Mesenchymal stem cell (in vitro differentiated cells and primary cell): ENCODE measurements around the gene PLCXD3. TPM values are rescaled to one million over a fixed set of nuclear protein-coding genes. Genes with fewer than 3 reads are reported as not detected.
A peak's percentile ranks its signal among the peaks of the same experiment; 100 is the strongest.

ENCODE experiments used
- DNase-seq: peaks from one replicate; pipeline ENCODE4 v3.0.0-alpha.2; 2013
- H2AFZ ChIP-seq: one replicate; pipeline ENCODE4 v1.6.1; 2013; ENCODE audit warnings: low read depth, mild to moderate bottlenecking, control low read depth, inconsistent platforms, low read length, moderate library complexity
- H2AK5ac ChIP-seq: 2 replicates; pipeline ENCODE4 v1.6.1; 2013; ENCODE audit warnings: low read length, moderate library complexity, mild to moderate bottlenecking, inconsistent platforms; ENCODE audit not compliant: severe bottlenecking
- H2BK120ac ChIP-seq: one replicate; pipeline ENCODE4 v1.6.1; 2013; ENCODE audit warnings: low read depth, mild to moderate bottlenecking, inconsistent platforms, low read length, moderate library complexity
- H2BK12ac ChIP-seq, 2 experiments: one replicate each; pipeline ENCODE4 v1.6.1; 2013; ENCODE audit warnings: inconsistent platforms in 2 of 2, low read length in 2 of 2, mild to moderate bottlenecking in 2 of 2, moderate library complexity in 2 of 2, control low read depth in 1 of 2
- H2BK15ac ChIP-seq: one replicate; pipeline ENCODE4 v1.6.1; 2013; ENCODE audit warnings: mild to moderate bottlenecking, low read depth, inconsistent platforms; ENCODE audit not compliant: poor library complexity, severe bottlenecking
- H2BK5ac ChIP-seq: 2 replicates; pipeline ENCODE4 v1.6.1; 2013; ENCODE audit warnings: low read depth, mild to moderate bottlenecking, low read length, control low read depth, inconsistent platforms; ENCODE audit not compliant: poor library complexity, severe bottlenecking
- H3K14ac ChIP-seq, 2 experiments: one replicate each; pipeline ENCODE4 v1.6.1; 2013; ENCODE audit warnings: inconsistent platforms in 2 of 2, low read length in 2 of 2, control low read depth in 1 of 2, mild to moderate bottlenecking in 1 of 2, moderate library complexity in 1 of 2
- H3K18ac ChIP-seq, 2 experiments: one replicate each; pipeline ENCODE4 v1.6.1; 2013; ENCODE audit warnings: inconsistent platforms in 2 of 2, low read length in 2 of 2, control low read depth in 1 of 2, low read depth in 1 of 2, mild to moderate bottlenecking in 1 of 2
- H3K23ac ChIP-seq, 2 experiments: one replicate each; pipeline ENCODE4 v1.6.1; 2013; ENCODE audit warnings: inconsistent platforms in 2 of 2, low read length in 2 of 2, mild to moderate bottlenecking in 2 of 2, moderate library complexity in 2 of 2, control low read depth in 1 of 2
- H3K27ac ChIP-seq: 2 replicates; pipeline ENCODE4 v1.5.1; 2013; ENCODE audit warnings: mild to moderate bottlenecking, moderate library complexity, low read length, control low read depth, inconsistent platforms; ENCODE audit not compliant: poor library complexity, severe bottlenecking
- H3K27me3 ChIP-seq, 2 experiments: 2 replicates each; pipeline versions ENCODE4 v1.6.1 to v1.7.0; 2013; ENCODE audit warnings: low read length in 2 of 2, mild to moderate bottlenecking in 2 of 2, moderate library complexity in 2 of 2, control low read depth in 1 of 2, inconsistent platforms in 1 of 2; ENCODE audit not compliant: control insufficient read depth in 1 of 2, insufficient read depth in 1 of 2
- H3K36me3 ChIP-seq, 2 experiments: 2 replicates each; pipeline versions ENCODE4 v1.6.1 to v1.7.0; 2013; ENCODE audit warnings: low read length in 2 of 2, control low read depth in 1 of 2, inconsistent platforms in 1 of 2, low read depth in 1 of 2, mild to moderate bottlenecking in 1 of 2; ENCODE audit not compliant: insufficient read depth in 2 of 2, control insufficient read depth in 1 of 2
- H3K4ac ChIP-seq, 2 experiments: one replicate each; pipeline ENCODE4 v1.6.1; 2013; ENCODE audit warnings: inconsistent platforms in 2 of 2, low read length in 2 of 2, mild to moderate bottlenecking in 2 of 2, moderate library complexity in 2 of 2, control low read depth in 1 of 2, low read depth in 1 of 2
- H3K4me1 ChIP-seq: 2 replicates; pipeline ENCODE4 v1.6.1; 2013; ENCODE audit warnings: low read depth, low read length, control low read depth; ENCODE audit not compliant: control insufficient read depth, insufficient read depth
- H3K4me2 ChIP-seq: 2 replicates; pipeline ENCODE4 v1.6.1; 2013; ENCODE audit warnings: low read length, mild to moderate bottlenecking, inconsistent platforms; ENCODE audit not compliant: poor library complexity, severe bottlenecking
- H3K4me3 ChIP-seq, 2 experiments: 2 replicates each; pipeline versions ENCODE4 v1.5.1 to v1.7.0; 2013; ENCODE audit warnings: low read length in 2 of 2, mild to moderate bottlenecking in 2 of 2, control low read depth in 1 of 2, low read depth in 1 of 2; ENCODE audit not compliant: insufficient read depth in 1 of 2
- H3K79me1 ChIP-seq: replicated peaks from 2 replicates; pipeline ENCODE4 v1.6.1; 2013; ENCODE audit warnings: mild to moderate bottlenecking, control low read depth, low read length, inconsistent platforms; ENCODE audit not compliant: poor library complexity, severe bottlenecking
- H3K9ac ChIP-seq: 2 replicates; pipeline ENCODE4 v1.7.0; 2013; ENCODE audit warnings: mild to moderate bottlenecking, low read length, moderate library complexity
- H3K9me3 ChIP-seq: 2 replicates; pipeline ENCODE4 v1.7.0; 2013; ENCODE audit warnings: mild to moderate bottlenecking, low read length; ENCODE audit not compliant: control insufficient read depth
- H4K8ac ChIP-seq: one replicate; pipeline ENCODE4 v1.6.1; 2013; ENCODE audit warnings: inconsistent platforms, mild to moderate bottlenecking, low read length, moderate library complexity
- H4K91ac ChIP-seq: one replicate; pipeline ENCODE4 v1.6.1; 2013; ENCODE audit warnings: mild to moderate bottlenecking, low read length, inconsistent platforms
- WGBS: methylation state at CpG from one replicate; pipeline ENCODE4 v1.1.7; 2013; ENCODE audit warnings: mixed read lengths; 5-methylcytosine and 5-hydroxymethylcytosine counted together
- polyA plus RNA-seq, 2 experiments: library from polyadenylated mRNA; stranded (reverse); fragments of 200-250 nt; gene quantifications; one replicate each; pipeline ENCODE4 v1.2.3, GENCODE V29; 2013

The PLCXD3 gene, protein sequence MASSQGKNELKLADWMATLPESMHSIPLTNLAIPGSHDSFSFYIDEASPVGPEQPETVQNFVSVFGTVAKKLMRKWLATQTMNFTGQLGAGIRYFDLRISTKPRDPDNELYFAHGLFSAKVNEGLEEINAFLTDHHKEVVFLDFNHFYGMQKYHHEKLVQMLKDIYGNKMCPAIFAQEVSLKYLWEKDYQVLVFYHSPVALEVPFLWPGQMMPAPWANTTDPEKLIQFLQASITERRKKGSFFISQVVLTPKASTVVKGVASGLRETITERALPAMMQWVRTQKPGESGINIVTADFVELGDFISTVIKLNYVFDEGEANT
- not detected for polyA plus RNA-seq (2013, experiment 1 of 2)
- polyA plus RNA-seq (2013, experiment 2 of 2): not detected

- peak within 1 kb of the TSS in 1 of 2 experiments; percentile 57 for H3K14ac ChIP-seq
- H2BK120ac ChIP-seq: no peak within 1 kb of the TSS
- H2AK5ac ChIP-seq: no peak within 1 kb of the TSS
- H3K27me3 ChIP-seq: peaks cover 22 to 25% of the 10 kb centered on the region in 2 experiments
- H3K4me1 ChIP-seq: peaks cover 5% of the 10 kb centered on the region
- no peak within 1 kb of the TSS for H3K4ac ChIP-seq
- H3K4me2 ChIP-seq: no peak within 1 kb of the TSS
- no peak for DNase-seq
- WGBS: 3% methylated on average over 41 of the region's 41 CpGs
- H2BK12ac ChIP-seq: no peak within 1 kb of the TSS
- no peak within 1 kb of the TSS for H3K23ac ChIP-seq
- H4K91ac ChIP-seq: no peak within 1 kb of the TSS
- peak within 1 kb of the TSS; percentile 42 for H3K9ac ChIP-seq
- peak within 1 kb of the TSS in 1 of 2 experiments; percentile 75 for H3K4me3 ChIP-seq
- H3K27ac ChIP-seq: no peak within 1 kb of the TSS
- no peaks in the 10 kb centered on the region for H3K9me3 ChIP-seq
- no peak within 1 kb of the TSS for H2BK15ac ChIP-seq
- no peak within 1 kb of the TSS for H3K18ac ChIP-seq
- H3K79me1 ChIP-seq: no peaks in the 10 kb centered on the region
- H3K36me3 ChIP-seq: no peaks in the 10 kb centered on the region
- H4K8ac ChIP-seq: no peak within 1 kb of the TSS
- no peak within 1 kb of the TSS for H2BK5ac ChIP-seq
- H2AFZ ChIP-seq: no peak within 1 kb of the TSS
Measured at GRCh38 chr5:41510176-41510831, at the start of gene PLCXD3. TSS of gene PLCXD3 (minus strand) at chr5:41510601. CDS start at chr5:41510526, 75 bp downstream.

DNA sequence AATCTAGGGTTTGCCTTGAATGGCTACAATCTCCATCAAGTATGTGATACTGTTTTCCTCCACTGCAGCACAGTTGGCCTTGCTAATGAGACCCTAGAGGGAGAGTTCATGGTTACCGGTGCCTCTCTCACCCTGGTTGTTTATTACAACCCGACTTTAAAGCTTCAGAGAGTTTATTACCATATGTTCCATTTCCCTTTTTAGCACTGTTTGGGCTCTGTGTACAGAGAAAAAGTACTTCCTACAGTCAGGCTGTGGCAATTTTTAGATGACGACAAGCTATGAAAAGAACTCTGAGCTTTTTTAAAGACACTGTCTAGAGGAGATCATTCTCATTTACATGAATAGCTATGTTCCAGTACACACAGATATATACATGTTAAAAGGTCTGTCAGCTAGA lies 48.8 kb upstream of the PLCXD3 start:
- Histone ChIP-seq H3K79me1 (no peaks in the 10 kb centered on the region), H3K4ac (no peak overlapping the region), H2AFZ (no peak overlapping the region), H3K27me3 (no peaks in the 10 kb centered on the region), H4K91ac (no peak overlapping the region), H3K9me3 (no peaks in the 10 kb centered on the region), H3K9ac (no peak overlapping the region), H2BK15ac (no peak overlapping the region), H2AK5ac (no peak overlapping the region), H3K4me3 (no peak overlapping the region), H3K23ac (no peak overlapping the region), H4K8ac (no peak overlapping the region), H3K4me2 (no peak overlapping the region), H3K27ac (no peak overlapping the region), H2BK12ac (no peak overlapping the region), H2BK120ac (no peak overlapping the region), H3K36me3 (no peaks in the 10 kb centered on the region), H2BK5ac (no peak overlapping the region), H3K4me1 (no peaks in the 10 kb centered on the region), H3K18ac (no peak overlapping the region), H3K14ac (no peak overlapping the region)
- WGBS: 27% methylated on average over 2 of the region's 3 CpGs
- no peak for DNase-seq

DNA sequence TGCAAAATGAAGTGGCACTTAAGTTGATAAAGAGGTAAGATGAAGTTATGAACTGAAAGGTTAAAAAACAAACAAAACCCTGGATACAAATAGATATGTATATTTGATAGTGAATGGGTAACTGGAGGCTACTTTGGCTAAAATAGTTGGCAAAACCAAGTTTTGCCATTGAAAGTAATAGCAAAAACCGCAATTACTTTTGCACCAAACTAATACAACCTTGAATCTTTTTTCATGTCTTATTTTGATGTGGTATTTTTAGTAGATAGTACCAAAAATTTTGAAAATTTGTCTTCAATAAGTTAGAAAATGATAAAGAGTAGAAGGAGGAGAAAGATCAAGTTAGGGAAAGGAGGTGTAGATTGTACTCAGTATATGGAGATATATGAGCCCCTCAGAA lies 47.9 kb upstream of the PLCXD3 start:
- H2BK12ac ChIP-seq: no peak overlapping the region
- H3K14ac ChIP-seq: no peak overlapping the region
- no peak overlapping the region for H4K8ac ChIP-seq
- WGBS: no CpG with 5 or more reads among the region's 1 CpG
- H2BK120ac ChIP-seq: no peak overlapping the region
- H3K4me3 ChIP-seq: no peak overlapping the region
- H3K23ac ChIP-seq: no peak overlapping the region
- no peaks in the 10 kb centered on the region for H3K9me3 ChIP-seq
- no peak overlapping the region for H3K4me2 ChIP-seq
- H3K4me1 ChIP-seq: no peaks in the 10 kb centered on the region
- H3K27me3 ChIP-seq: no peaks in the 10 kb centered on the region
- no peak overlapping the region for H2AFZ ChIP-seq
- no peak overlapping the region for H2AK5ac ChIP-seq
- H3K9ac ChIP-seq: no peak overlapping the region
- no peaks in the 10 kb centered on the region for H3K79me1 ChIP-seq
- no peak overlapping the region for H4K91ac ChIP-seq
- H3K27ac ChIP-seq: no peak overlapping the region
- no peaks in the 10 kb centered on the region for H3K36me3 ChIP-seq
- no peak overlapping the region for H3K18ac ChIP-seq
- H2BK15ac ChIP-seq: no peak overlapping the region
- H3K4ac ChIP-seq: no peak overlapping the region
- H2BK5ac ChIP-seq: no peak overlapping the region
- DNase-seq: no peak

DNA sequence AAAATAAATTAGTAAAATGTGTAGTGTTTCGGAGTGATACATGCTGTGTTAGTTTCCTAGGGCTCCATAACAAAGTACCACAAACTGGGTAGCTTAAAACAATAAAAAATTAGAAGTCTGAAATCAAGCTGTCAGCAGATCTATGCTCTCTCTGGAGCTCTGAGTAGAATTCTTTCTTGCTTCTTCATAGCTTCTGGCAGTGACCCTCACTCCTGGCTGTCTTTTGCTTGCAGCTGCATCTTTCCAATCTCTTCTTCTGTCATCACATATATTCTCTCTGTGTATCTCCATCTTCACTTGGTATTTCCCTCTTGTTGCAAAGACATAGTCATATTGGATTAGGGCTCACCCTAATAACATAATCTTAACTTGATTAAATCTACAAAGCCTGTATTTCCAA lies 37.6 kb upstream of the PLCXD3 start:
- Histone ChIP-seq H3K4me3 (no peak overlapping the region), H3K27me3 (no peaks in the 10 kb centered on the region), H3K27ac (no peak overlapping the region), H2BK120ac (no peak overlapping the region), H3K4me1 (no peaks in the 10 kb centered on the region), H3K9me3 (peaks cover 12% of the 10 kb centered on the region), H2BK5ac (no peak overlapping the region), H3K4ac (no peak overlapping the region), H4K8ac (no peak overlapping the region), H2AK5ac (no peak overlapping the region), H4K91ac (no peak overlapping the region), H3K9ac (no peak overlapping the region), H3K79me1 (no peaks in the 10 kb centered on the region), H2AFZ (no peak overlapping the region), H2BK12ac (no peak overlapping the region), H3K14ac (no peak overlapping the region), H3K23ac (no peak overlapping the region), H3K36me3 (no peaks in the 10 kb centered on the region), H3K18ac (no peak overlapping the region), H3K4me2 (no peak overlapping the region), H2BK15ac (no peak overlapping the region)
- WGBS: no CpG with 5 or more reads among the region's 1 CpG
- no peak for DNase-seq
